K562 (cell line): ENCODE data around the gene NRSN2. TPM values are rescaled to one million over a fixed set of nuclear protein-coding genes. Genes with fewer than 3 reads are reported as not detected.

Experiments used
- AFF1 ChIP-seq, 2 experiments: fragments of 450-650 bp; IDR thresholded peaks; 2 replicates each; pipeline ENCODE4 v1.6.1; 2018; ENCODE audit warnings: mild to moderate bottlenecking in 2 of 2, low read depth in 1 of 2; ENCODE audit not compliant: partially characterized antibody in 2 of 2
- C11orf30 ChIP-seq: fragments of 450-650 bp; IDR thresholded peaks from 2 replicates; pipeline ENCODE4 v1.6.1; 2016; ENCODE audit warnings: low read depth, mild to moderate bottlenecking
- CBX8 ChIP-seq: fragments of 200-600 bp; sonication (generic); IDR thresholded peaks from 2 replicates; pipeline ENCODE4 v1.6.1; 2012; ENCODE audit warnings: borderline replicate concordance, mixed run types, low read depth, mild to moderate bottlenecking, moderate library complexity, mixed read lengths, low read length, control low read depth, inconsistent platforms; ENCODE audit not compliant: poor library complexity, severe bottlenecking; ENCODE audit errors: extremely low read depth
- CTCFL ChIP-seq: IDR thresholded peaks from 2 replicates; pipeline ENCODE4 v1.6.1; 2011; ENCODE audit warnings: borderline replicate concordance, low read depth, mild to moderate bottlenecking, moderate library complexity, low read length; ENCODE audit not compliant: insufficient read depth, poor library complexity, severe bottlenecking
- GMEB1 ChIP-seq: fragments of 250-450 bp; sonication (Bioruptor Pico); IDR thresholded peaks from 2 replicates; pipeline ENCODE4 v1.4.0; 2020; ENCODE audit warnings: mild to moderate bottlenecking
- HDAC8 ChIP-seq: fragments of 450-650 bp; IDR thresholded peaks from 2 replicates; pipeline ENCODE4 v1.6.1; 2016; ENCODE audit warnings: mild to moderate bottlenecking, missing genetic modification characterization, moderate library complexity, missing compliant biosample characterization
- MCM3 ChIP-seq: fragments of 450-650 bp; IDR thresholded peaks from 2 replicates; pipeline ENCODE4 v1.6.1; 2016
- NEUROD1 ChIP-seq: fragments of 150-350 bp; IDR thresholded peaks from 2 replicates; pipeline ENCODE4 v1.6.1; 2014; ENCODE audit warnings: borderline replicate concordance, low read length, low read depth; ENCODE audit not compliant: partially characterized antibody
- NR1H2 ChIP-seq: sonication (generic); formaldehyde crosslinking; IDR thresholded peaks from 2 replicates; pipeline ENCODE4 v1.4.0; 2020; ENCODE audit warnings: mild to moderate bottlenecking, missing genetic modification reagents
- RBM34 ChIP-seq: fragments of 200-400 bp; formaldehyde crosslinking; IDR thresholded peaks from 2 replicates; pipeline ENCODE4 v1.6.1; 2018; ENCODE audit warnings: low read length, borderline replicate concordance; ENCODE audit not compliant: insufficient read depth
- RBM39 ChIP-seq: fragments of 200-400 bp; formaldehyde crosslinking; optimal IDR thresholded peaks from 2 replicates; pipeline ENCODE3; 2018; ENCODE audit warnings: low read depth, low read length
- SREBF2 ChIP-seq: sonication (generic); formaldehyde crosslinking; IDR thresholded peaks from 2 replicates; pipeline ENCODE4 v1.4.0; 2020; ENCODE audit warnings: mild to moderate bottlenecking, missing genetic modification reagents
- TCFL5 ChIP-seq: fragments of 250-450 bp; sonication (Bioruptor Pico); conservative IDR thresholded peaks from 2 replicates; pipeline ENCODE4 v1.6.1; 2021; ENCODE audit warnings: mild to moderate bottlenecking, moderate library complexity, matching md5 sums
- ZBTB1 ChIP-seq: sonication (generic); formaldehyde crosslinking; IDR thresholded peaks from 2 replicates; pipeline ENCODE4 v1.8.1; 2023; ENCODE audit warnings: missing genetic modification reagents, low read depth, mild to moderate bottlenecking, borderline replicate concordance
- ZHX1 ChIP-seq: fragments of 150-350 bp; conservative IDR thresholded peaks from 2 replicates; pipeline ENCODE4 v1.6.1; 2014; ENCODE audit warnings: low read length
- ZNF561 ChIP-seq: fragments of 450-650 bp; formaldehyde crosslinking; conservative IDR thresholded peaks from 2 replicates; pipeline ENCODE4 v1.4.0; 2020; ENCODE audit warnings: mild to moderate bottlenecking, moderate library complexity
- polyA plus RNA-seq, 8 experiments: library from polyadenylated mRNA; depleted of rRNA in 4 of 8; stranded (reverse) in 5 of 8; unstranded in 3 of 8; fragments of >200 nt; fragmentation: Nextera tagmentation in 2 of 8; fragmentation: Illumina TruSeq in 1 of 8; extraction: Ambion mirVana in 2 of 8; extraction: Trizol in 1 of 8; gene quantifications; 2 replicates each; pipeline versions ENCODE4 v1.2.1 to v1.2.3, GENCODE V29; 2011 to 2014; ENCODE audit warnings: inconsistent platforms in 1 of 8, missing spikeins in 1 of 8
- total RNA-seq, 7 experiments: library from RNA; depleted of rRNA in 6 of 7; stranded (reverse); fragments of >200 nt in 6 of 7; fragmentation: Illumina TruSeq in 2 of 7; extraction: Trizol in 2 of 7; gene quantifications; 2 replicates each; pipeline versions ENCODE4 v1.2.1 to v1.2.3, GENCODE V29; 2011 to 2021; ENCODE audit warnings: low replicate concordance in 1 of 7

The NRSN2 gene
- total and polyA plus RNA-seq, 9 of the 15 experiments (the other 6 are each of a cell fraction or from before 2014, with no cell fraction given) = 7.5 to 29.7 (median 11.1) TPM

GRCh38 chr20:381581-382290 is 34.8 kb downstream of the NRSN2 start (continued):
- peak; percentile 47 to 82 for TF ChIP-seq AFF1 (IDR thresholded peaks at IDR 0.05; ENCODE audit: low read depth in 1 of 2, partially characterized antibody in 2 of 2)
- no peak for TF ChIP-seq RBM34
- 0 out of 2 replicates have a peak, but pooled peaks have one; percentile 50 for TF ChIP-seq NR1H2 (CRISPR knock-in tag)
- TF ChIP-seq ZBTB1 = peak; percentile 53; the same call in 1 of the 2 replicates
- 0 out of 2 replicates have a peak, but pooled peaks have one; percentile 40 for TF ChIP-seq ZNF561 (CRISPR knock-in tag)
- TF ChIP-seq HDAC8 (tag) = no peak
- TF ChIP-seq GMEB1 (CRISPR knock-in tag) = no peak
- TF ChIP-seq CBX8 = no peak
- no peak for TF ChIP-seq TCFL5 (CRISPR knock-in tag)
- no peak for TF ChIP-seq RBM39
- TF ChIP-seq CTCFL = no peak
- TF ChIP-seq ZHX1 = no peak
- TF ChIP-seq C11orf30 = no peak
- TF ChIP-seq NEUROD1 = no peak
- no peak for TF ChIP-seq SREBF2 (CRISPR knock-in tag)
- TF ChIP-seq MCM3 = no peak
